ENCODE results near the gene EIF2B2. TPM values are rescaled to one million over a fixed set of nuclear protein-coding genes. Genes with fewer than 3 reads are reported as not detected.

The EIF2B2 gene
- total and polyA plus RNA-seq, 9 of the 15 experiments (the other 6 are each of a cell fraction or from before 2014, with no cell fraction given), result 10.6 to 94.1 (median 38.9) TPM

GRCh38 chr14:75046275-75046674, 43.6 kb downstream of the EIF2B2 start:
- FAIRE-seq (no peak), DNase-seq (ENCODE audit: extremely low read depth in 1 of 4, low spot score in 3 of 4) (no peak), ATAC-seq (no peak)
- H3K27ac ChIP-seq (ENCODE audit: extremely low read depth, low read depth, low read length), result no peak overlapping the region
- H3K4me2 ChIP-seq (ENCODE audit: insufficient read depth, low read length), result no peak overlapping the region
- BruUV-seq (replicated peaks), result no TSS peak
- H3K9me1 ChIP-seq (ENCODE audit: control insufficient read depth, insufficient read depth, low read length), result no peaks in the 10 kb centered on the region
- in situ Hi-C loops (cut with MboI), result no loop called here
- POLR2A ChIA-PET, result no interaction called here
- peaks cover 24% of the 10 kb centered on the region; the same call in 2 of the 3 replicates for H3K36me3 ChIP-seq (ENCODE audit: control insufficient read depth, insufficient read depth, low read length)
- H2AFZ ChIP-seq (ENCODE audit: low read depth, low read length), result no peak overlapping the region
- no peak overlapping the region for H3K4me3 ChIP-seq
- no peak overlapping the region for H3K9ac ChIP-seq (ENCODE audit: insufficient read depth in 1 of 2, low read depth in 2 of 2, low read length in 2 of 2)
- H3K9me3 ChIP-seq (replicated peaks; ENCODE audit: control insufficient read depth, insufficient read depth, low read depth, low read length), result no peaks in the 10 kb centered on the region
- H4K20me1 ChIP-seq (replicated peaks; ENCODE audit: control insufficient read depth, insufficient read depth, low read length), result no peaks in the 10 kb centered on the region
- intact Hi-C loops (cut with micrococcal nuclease), result no loop called here
- H3K79me2 ChIP-seq (ENCODE audit: control insufficient read depth, insufficient read depth, low read length), result peaks cover 32% of the 10 kb centered on the region
- CTCF ChIA-PET (ENCODE audit: low intra/inter-chr PET ratio), result no interaction called here
- H3K27me3 ChIP-seq (ENCODE audit: control insufficient read depth in 2 of 2, insufficient read depth in 2 of 2, low read length in 2 of 2), result no peaks in the 10 kb centered on the region
- whole genome bisulfite sequencing (ENCODE audit: insufficient coverage, low coverage, missing lambda C conversion rate), result 82% methylated on average over 5 of the region's 5 CpGs
- no peak for TF ChIP-seq ZNF707 (CRISPR knock-in tag; conservative IDR thresholded peaks at IDR 0.05)
- TF ChIP-seq, protein P1, sequence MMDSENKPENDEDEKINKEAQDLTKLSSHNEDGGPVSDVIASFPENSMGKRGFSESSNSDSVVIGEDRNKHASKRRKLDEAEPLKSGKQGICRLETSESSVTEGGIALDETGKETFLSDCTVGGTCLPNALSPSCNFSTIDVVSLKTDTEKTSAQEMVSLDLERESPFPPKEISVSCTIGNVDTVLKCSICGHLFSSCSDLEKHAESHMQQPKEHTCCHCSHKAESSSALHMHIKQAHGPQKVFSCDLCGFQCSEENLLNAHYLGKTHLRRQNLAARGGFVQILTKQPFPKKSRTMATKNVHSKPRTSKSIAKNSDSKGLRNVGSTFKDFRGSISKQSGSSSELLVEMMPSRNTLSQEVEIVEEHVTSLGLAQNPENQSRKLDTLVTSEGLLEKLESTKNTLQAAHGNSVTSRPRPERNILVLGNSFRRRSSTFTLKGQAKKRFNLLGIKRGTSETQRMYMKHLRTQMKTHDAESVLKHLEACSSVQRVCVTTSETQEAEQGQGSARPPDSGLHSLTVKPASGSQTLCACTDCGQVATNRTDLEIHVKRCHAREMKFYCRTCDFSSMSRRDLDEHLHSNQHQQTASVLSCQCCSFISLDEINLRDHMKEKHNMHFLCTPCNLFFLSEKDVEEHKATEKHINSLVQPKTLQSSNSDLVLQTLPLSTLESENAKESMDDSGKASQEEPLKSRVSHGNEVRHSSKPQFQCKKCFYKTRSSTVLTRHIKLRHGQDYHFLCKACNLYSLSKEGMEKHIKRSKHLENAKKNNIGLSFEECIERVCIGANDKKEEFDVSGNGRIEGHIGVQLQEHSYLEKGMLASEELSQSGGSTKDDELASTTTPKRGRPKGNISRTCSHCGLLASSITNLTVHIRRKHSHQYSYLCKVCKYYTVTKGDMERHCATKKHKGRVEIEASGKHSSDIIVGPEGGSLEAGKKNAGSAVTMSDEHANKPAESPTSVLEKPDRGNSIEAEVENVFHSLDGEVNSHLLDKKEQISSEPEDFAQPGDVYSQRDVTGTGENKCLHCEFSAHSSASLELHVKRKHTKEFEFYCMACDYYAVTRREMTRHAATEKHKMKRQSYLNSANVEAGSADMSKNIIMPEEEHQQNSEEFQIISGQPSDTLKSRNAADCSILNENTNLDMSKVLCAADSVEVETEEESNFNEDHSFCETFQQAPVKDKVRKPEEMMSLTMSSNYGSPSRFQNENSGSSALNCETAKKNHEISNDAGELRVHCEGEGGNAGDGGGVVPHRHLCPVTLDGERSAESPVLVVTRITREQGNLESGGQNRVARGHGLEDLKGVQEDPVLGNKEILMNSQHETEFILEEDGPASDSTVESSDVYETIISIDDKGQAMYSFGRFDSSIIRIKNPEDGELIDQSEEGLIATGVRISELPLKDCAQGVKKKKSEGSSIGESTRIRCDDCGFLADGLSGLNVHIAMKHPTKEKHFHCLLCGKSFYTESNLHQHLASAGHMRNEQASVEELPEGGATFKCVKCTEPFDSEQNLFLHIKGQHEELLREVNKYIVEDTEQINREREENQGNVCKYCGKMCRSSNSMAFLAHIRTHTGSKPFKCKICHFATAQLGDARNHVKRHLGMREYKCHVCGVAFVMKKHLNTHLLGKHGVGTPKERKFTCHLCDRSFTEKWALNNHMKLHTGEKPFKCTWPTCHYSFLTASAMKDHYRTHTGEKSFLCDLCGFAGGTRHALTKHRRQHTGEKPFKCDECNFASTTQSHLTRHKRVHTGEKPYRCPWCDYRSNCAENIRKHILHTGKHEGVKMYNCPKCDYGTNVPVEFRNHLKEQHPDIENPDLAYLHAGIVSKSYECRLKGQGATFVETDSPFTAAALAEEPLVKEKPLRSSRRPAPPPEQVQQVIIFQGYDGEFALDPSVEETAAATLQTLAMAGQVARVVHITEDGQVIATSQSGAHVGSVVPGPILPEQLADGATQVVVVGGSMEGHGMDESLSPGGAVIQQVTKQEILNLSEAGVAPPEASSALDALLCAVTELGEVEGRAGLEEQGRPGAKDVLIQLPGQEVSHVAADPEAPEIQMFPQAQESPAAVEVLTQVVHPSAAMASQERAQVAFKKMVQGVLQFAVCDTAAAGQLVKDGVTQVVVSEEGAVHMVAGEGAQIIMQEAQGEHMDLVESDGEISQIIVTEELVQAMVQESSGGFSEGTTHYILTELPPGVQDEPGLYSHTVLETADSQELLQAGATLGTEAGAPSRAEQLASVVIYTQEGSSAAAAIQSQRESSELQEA (IDR thresholded peaks at IDR 0.05; ENCODE audit: low read depth), result no peak
- peak; percentile 50 for TF ChIP-seq ZNF316 (IDR thresholded peaks at IDR 0.05)
- TF ChIP-seq ZNF395 (CRISPR knock-in tag; IDR thresholded peaks at IDR 0.05), result no peak
- TF ChIP-seq C11orf30 (IDR thresholded peaks at IDR 0.05; ENCODE audit: low read depth), result 0 out of 2 replicates have a peak, but pooled peaks have one; percentile 17
- TF ChIP-seq ZNF695 (CRISPR knock-in tag; IDR thresholded peaks at IDR 0.05), result no peak
- TF ChIP-seq CXXC5 (CRISPR knock-in tag; IDR thresholded peaks at IDR 0.05), result no peak
- TF ChIP-seq HMBOX1 (IDR thresholded peaks at IDR 0.05), result no peak
- no peak for TF ChIP-seq CCNT2 (IDR thresholded peaks at IDR 0.05; ENCODE audit: borderline replicate concordance, extremely low read depth, insufficient read length, low read depth, low read length)
- peaks cover 6 to 19% of the 10 kb centered on the region in 2 experiments; a peak in 4 of 5 replicates for H3K4me1 ChIP-seq (replicated peaks in 1 of 2; ENCODE audit: control insufficient read depth in 2 of 2, insufficient read depth in 2 of 2, low read length in 2 of 2)
